HTR-8/SVneo (cell line): ENCODE measurements around the gene PRSS57.

ENCODE experiments used
- DNase-seq: peaks from one replicate; pipeline ENCODE4 v3.0.0; 2011; ENCODE audit warnings: low spot score, mixed read lengths; ENCODE audit not compliant: insufficient read length
- FAIRE-seq: peaks from 2 replicates; lab custom pipeline; 2011; peaks lifted over from hg19 to GRCh38; lab: Jason Lieb, UNC

PRSS57 gene

DNA sequence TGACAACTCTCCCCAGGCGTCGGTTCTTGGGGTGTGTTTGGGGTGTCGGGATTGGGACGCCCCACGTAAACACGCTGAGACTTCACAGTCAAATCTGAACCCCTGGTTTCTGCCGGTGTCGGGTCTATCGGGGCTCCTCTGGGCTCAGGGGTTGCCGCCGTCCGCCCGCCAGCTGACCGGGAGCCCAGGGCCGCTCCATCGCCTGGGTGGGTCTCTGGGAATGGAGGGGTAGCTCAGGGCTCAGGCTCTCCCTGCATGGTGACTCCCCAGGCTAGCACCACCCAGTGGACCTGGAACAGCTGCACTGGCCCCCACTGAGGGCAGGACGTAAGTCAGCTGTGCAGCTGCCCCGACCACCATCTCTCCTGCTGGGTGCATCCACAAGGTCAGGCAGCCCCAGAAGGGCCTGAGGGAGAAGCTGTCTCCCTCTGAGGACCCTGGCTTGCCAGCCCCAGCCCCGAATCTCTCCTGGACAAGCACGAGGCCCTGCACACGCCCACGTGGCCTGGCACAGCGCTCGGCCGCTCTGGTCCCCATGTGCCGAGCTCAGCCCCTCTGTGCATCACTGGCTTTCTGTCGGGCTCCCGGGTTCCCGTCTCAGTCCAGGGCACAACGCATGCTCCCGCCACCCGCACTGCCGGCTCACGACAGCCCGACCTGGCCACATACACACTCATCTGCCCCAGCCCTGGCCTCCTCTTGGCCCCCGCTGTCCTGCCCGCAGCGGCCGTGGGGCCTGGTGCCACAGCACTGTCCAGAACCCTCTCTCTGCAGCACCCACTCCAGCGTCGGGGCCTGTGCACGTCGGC is 38.3 kb downstream of the PRSS57 start:
- FAIRE-seq: no peak
- no peak for DNase-seq

DNA sequence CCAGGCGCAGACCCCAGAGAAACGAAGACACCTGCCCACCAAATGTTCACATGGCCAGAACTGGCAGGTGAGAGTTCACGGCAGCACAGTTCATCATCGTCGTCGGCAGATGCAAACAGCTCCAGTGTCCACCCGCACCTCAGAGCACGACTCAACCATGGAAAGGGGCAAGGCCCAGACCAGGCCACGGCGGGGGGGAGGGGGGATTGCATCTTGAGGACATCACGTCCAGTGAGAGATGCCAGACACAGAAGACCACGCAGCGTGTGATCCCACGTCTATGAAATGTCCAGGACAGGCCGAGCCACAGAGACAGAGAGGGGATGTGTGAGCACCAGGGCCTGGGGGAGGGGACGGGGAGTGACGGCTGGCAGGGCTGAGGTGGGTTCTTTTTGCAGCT is 39.6 kb downstream of the PRSS57 start:
- no peak for DNase-seq
- FAIRE-seq: no peak

DNA sequence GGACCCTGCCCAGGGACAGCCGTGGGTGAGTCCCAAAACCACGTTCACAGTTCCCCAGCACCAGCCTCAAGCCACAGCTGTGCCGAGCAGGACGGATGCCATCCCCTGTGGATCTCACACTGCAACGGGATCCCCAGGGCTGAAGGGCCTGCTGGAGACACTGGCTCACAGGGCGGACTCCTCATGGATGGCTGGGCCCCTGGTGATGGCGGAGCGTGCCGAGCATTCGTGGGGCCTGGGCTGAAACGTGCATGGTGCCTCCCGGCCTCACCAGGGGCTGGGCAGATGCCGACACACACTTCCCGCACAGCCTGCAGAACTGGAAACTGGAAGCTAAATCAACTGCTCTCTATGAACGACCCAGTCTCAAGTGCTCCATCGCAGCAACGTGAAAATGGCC is 41.8 kb downstream of the PRSS57 start:
- no peak for DNase-seq
- no peak for FAIRE-seq

DNA sequence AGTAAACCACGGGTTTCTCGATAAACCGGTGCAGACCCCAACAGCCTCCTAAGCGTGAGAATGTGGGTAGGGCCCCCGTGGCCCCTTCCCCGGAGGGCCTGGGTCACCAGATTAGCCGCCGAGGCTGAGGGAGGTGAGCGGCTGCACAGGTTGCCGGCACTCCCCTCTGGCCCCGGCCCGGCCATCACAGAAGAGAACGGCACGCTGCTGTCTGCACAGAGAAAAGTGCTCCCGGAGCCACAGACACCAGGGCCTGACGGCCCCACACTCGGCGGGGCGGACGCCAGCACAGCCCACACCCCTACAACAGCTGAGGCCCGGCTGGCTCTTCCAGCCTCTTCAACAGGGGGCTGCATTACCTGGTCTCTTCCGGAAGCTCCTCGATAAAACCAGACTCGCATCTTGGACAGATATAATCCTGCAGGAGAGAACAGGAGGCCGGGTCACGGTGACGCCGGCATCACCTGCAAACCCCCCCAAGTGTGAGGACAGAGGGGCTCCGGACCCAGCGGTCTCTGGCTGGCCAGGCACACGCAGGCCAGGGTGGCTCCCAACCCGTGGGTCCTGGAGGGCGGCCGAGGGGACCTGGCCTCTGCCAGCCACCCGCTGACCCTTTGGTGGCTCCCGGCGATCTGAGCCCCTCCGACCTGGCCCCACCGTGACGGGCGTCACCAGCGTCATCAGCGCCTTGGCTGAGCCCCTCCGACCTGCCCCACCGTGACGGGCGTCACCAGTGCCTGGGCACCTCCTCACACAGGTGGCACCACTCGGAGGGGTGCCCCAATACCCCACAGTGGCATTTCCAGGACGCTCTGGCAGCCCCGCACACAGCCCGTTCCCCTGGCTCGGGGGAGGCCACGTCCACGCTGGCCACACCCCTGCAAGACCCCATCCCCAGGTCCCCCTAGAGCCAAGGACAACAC is 42.5 kb downstream of the PRSS57 start:
- DNase-seq: no peak
- no peak for FAIRE-seq

DNA sequence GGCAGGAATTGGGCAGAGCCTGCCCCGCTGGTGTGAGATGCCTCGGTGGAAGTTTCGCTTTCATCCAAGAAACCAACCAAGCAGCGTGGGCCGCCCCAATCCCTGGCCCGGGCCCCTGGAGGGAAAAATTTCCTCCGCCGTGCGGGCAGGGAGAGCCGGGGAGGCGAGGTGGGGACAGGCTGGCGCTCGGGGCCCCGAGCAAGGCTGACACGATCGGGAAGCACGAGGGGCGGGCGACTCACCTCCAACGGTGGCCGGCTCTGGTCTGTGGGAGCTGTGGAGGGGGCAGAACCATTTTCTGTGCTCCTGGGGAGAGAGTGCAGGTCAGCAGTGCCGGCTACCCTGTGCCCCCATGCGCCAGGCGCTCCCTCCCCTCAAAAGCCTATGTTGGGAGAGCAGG is 43.3 kb downstream of the PRSS57 start:
- DNase-seq (no peak), FAIRE-seq (no peak)

DNA sequence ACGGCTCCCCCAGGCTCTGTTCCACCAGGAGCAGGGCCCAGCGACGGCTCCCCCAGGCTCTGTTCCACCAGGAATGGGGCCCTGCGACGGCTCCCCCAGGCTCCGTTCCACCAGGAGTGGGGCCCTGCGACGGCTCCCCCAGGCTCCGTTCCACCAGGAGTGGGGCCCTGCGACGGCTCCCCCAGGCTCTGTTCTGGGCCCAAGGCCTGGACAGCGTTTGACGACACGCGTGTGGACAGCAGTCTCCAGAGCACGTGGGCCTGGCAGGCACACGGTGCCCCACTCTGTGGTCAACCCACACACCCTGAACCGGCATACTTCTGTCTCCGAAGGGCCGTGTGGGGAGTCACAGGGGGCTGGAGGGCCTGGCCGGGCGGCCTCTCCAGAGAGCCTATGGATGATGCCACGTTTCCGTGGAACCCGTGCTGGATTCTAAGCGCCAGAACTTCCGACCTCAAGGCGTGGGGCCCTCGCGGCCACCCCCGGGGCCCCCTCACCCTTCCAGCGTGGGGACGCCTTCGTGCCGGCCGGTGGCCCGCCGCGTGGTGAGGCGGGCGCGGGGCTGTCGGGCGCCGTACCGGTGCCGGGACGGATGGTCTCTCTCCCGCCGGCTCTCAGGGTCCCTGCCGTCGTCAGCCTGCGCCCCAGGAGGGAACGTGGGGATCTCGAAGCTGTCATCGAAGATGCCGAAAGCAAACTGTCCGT is 44.0 kb downstream of the PRSS57 start:
- DNase-seq: no peak
- no peak for FAIRE-seq

DNA sequence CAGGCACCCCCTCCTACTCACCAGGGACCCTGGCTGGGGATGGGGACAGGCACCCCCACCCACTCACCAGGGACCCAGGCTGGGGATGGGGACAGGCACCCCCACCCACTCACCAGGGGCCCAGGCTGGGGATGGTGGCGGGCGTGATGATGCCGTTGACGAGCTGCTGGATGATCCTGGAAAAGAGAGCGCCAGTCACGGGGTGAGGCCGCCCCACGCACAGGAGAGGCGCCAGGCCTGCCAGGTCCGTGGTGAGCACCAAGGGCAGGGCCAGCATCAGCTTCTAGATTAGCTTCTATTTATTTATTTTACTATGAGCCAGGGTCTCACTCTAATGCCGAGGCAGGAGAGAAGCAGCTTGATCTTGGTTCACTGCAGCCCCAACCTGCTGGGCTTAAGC is 45.1 kb downstream of the PRSS57 start:
- DNase-seq: no peak
- no peak for FAIRE-seq

DNA sequence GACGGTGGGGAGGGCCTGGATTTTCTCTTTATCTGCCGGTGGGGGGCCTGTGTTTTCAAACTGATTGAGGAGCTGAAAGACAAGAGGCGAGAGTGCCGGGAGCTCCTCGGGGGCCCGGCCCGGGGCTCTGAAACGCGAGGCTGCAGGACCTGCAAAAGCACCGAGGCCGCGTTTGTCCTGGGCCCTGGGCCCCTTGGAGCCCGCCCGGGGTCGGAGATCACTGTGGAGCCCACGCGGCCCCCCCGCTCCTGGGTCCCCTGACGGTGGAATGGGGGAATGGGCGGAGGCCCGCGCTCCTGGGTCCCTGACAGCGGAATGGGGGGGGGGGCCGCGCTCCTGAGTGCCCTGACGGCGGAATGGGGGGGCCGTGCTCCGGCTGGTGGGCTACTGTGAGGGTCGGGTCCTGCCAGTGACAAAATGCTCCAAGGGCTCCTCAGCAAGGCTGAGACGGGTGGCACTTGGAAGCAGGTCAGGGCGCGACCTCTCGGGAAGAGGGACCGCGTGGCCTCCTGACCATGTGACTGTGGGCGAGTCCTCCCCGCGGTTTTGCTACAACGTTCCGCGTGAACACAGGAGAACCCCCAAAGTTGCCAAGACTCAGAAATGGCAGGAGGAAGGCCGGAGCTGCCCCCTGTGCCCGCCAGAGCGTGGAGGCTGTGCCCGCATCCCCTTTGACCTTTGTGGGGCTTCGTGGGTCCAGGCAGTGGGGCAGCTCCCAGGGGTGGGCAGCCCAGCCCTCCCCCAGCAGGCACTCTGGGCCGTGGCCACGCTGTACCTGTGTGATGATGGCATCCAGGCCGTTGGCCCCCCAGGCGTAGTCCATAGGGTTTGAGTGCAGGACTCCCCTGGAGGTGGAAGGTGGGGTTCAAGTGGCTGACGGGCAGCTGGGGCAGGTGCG is 46.1 kb downstream of the PRSS57 start:
- no peak for FAIRE-seq
- DNase-seq: no peak

DNA sequence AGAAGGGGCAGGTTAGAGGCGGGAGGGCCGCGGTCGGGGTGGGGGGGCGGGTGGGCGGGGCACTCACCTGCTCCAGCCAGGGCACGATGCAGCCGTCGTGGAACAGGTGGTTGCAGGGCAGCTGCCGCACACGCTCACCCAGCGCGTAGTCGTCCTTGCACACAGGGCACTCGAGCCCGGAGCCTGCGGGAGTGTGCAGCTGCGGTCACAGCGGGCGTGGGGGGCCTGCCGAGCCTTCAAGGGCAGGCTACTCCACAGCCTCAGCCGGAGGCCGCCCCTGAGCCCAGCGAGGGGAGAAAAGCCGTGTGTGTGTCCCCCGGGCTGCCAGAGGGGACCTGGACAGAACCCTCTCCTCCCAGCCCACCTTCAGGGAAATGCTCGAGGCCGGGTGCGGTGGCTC is 46.9 kb downstream of the PRSS57 start:
- DNase-seq (no peak), FAIRE-seq (no peak)

DNA sequence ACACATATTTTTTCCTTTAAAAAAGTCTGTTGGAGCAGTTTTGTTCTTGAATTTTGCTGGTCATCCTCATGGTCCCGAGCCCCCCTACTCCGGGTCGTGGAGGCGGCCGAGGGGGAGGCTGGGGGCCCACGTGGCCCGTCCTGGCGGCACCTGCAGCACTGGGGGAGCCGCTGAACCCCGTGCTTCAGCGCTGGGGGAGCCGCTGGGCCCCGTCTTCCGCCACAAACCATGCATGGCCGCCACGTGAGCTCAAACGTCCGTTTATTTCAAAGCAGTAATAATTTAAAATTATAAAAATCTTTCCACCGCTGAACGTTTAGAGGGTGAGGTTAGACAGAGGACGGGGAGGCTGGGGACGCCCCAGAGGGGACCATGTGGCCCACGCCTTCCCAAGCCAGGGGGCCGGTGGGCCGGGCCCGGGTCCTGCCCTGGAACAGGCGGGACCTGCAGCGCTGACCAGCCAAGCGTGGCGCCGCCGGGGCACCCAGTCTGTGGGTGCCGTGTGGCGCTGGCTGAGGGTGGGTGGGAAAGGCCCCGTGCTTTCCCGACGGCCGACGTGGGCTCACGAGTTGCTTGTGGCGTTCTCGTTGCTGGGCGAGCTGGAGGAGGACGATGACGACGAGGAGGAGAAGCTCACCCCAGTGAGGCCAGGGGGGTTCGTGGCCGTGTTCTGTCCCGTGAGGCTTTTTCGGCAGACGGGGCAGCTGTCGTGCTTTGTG is 47.5 kb downstream of the PRSS57 start:
- FAIRE-seq (no peak), DNase-seq (no peak)

DNA sequence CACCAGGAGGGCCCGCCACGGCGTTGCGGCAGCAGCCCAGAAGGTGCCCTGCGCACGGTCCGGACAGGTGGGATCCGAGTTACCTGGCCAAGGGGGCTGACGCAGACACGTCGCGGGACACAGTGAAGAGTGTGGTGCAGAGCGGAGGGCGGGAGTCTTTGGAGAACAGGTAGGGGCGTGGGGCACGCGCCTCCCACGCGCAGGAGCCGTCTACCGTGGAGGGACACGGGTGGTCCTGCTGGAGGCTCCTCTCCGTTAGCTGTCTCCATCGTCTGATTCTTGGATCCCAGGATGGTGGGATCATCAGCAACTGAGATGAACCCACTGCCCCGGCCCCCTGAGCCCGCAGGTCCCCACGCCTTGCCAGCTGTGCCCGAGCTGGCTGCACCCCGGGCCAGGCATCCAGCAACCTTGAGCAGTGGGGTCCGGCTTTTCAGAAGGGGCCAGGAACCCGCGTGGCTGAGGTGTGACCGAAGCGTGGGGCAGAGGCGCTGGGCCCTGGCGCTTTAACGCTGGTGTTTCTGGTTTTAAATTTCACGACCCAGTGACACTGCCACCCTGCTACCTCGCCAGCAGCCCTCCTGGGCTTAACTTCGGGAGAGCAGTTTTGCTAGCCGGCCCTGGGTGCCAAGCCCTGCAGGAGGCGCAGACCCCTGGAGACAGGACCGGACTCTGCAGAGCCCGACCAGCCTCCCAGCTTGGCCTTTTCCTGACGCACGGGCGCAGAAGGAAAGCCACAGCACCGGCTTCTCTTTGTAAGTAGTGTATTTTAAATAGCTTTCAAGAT is 48.3 kb downstream of the PRSS57 start:
- DNase-seq (no peak), FAIRE-seq (no peak)

DNA sequence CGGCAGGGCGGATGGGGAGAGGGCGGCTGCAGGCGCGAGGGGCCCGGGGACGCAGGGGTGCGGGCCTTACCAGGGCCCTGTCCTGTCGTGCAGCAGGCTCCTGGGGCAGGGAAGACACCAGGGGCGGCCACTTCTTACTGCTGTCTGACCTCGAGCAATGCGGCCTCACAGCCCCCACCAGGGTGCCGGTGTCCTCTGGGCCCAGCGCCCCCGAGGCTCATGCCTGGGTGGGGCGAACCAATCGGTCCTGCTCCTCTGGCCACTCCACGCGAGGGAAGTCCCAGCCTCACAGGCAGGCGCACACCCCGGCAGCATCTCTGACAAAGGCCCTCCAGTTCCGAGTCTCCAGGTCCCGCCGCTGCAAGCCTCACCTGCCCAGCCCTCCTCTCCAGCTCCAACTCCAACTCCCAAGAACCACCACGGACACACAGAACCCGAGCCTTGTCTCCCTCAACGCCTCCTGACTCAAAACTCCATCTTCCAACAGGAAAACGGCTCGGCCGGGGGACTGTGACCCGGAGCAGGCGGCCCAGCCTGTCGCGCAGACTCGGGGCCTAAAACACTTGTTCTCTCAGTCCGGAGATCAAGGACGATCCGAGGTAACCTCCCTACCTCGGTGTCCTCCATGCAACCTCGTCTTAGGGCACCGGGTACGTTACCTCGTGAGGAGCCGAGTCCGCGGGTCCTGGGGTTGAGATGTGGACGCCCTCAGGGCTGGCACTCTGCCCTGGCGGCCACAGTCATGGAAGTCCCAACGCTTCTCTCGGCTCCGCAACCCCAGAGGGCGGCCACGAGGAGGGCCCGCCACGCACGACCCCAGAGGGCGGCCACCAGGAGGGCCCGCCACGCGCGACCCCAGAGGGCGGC is 49.1 kb downstream of the PRSS57 start:
- no peak for DNase-seq
- no peak for FAIRE-seq

DNA sequence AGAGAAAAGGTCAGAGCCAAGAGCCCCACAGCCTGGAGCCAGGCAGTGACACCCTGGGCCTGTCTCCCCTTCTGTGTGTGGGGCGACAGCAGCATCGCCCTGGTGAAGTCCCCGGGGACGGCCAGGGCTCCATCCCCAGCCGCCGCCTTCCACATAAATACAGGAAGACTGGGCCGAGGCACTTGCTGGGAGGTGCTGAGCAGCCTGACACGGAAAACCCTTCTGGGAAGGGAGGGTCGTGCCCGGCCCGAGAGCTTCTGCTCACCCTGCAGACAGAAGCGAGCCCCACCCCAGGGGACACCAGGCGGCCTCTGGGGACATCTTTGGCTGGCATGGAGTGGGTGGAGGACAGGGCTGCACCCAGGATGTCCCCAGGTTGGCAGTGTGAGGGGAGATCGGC is 50.5 kb downstream of the PRSS57 start:
- DNase-seq: no peak
- no peak for FAIRE-seq

DNA sequence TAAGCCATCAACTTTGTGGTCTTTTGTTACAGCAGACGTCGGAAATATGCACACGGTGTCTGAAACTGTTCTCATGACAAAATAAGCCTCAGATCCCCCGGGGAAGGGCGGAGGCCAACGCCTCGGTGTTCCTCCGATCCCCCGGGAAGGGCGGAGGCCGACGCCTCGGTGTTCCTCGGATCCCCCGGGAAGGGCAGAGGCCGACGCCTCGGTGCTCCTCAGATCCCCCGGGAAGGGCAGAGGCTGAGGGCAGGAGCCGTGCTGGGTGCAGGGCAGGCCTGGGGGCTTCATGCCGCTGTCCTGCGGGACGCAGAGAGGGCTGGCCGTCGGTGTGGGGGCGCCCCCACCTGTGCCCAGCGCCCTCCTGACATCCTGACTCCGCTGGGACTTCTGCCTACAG is 50.9 kb downstream of the PRSS57 start:
- no peak for FAIRE-seq
- DNase-seq: no peak

DNA sequence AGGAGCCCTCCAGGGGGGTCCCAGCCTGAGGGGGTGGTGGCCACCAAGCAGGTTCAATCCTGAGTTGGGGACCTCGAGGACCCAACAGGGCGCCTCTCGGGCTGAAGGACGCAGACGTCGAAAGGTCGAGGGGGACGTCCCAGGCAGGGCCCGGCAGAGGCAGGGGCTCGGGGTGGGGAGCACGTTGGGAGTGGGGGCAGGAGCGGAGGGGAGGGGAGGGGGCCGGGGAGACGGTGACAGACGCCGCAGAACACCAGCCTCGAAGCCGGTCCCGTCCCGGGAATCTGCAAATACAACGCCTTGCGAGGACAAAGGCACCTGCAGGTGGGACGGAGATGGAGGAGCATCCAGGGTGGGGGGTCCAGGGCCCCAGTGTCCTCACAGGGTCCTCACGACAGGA is 51.5 kb downstream of the PRSS57 start:
- no peak for FAIRE-seq
- no peak for DNase-seq

DNA sequence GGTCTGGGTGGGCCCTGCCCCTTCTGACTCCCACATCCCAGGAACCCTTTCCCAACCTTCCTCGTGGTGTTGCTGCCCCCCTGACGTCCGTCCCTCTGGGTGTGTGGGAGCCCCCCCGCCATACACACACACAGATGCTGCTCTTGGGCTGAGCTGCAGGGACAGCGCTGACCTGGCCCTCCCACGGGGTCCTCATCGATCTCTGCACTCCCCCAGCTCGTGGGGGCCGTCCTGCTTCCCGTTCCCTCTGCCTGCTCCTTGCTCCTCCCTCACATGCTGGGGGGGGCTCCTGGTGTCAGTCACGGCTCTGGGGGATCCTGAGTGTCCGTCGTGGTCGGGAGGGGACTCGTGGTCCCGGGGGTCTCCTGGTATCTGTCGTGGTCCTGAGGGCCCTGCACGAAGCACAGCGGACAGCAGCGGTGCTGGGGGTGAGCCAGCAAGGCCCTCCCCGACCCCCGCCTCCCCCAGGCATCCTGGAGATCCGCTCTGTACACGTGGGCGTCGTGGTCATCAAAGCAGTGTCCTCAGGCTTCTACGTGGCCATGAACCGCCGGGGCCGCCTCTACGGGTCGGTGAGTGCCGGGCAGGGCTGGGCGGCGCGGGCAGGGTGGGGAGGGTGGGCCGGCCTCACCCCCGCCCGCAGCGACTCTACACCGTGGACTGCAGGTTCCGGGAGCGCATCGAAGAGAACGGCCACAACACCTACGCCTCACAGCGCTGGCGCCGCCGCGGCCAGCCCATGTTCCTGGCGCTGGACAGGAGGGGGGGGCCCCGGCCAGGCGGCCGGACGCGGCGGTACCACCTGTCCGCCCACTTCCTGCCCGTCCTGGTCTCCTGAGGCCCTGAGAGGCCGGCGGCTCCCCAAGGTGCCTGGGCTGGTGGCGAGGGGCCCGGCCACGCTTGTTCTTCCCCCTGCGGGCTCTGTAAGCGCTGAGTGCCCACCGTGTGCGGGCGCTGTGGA is 52.2 kb downstream of the PRSS57 start:
- DNase-seq (no peak), FAIRE-seq (no peak)
